HG03135 (cell line): Measurements from ENCODE around the gene PTP4A1.
"Not testable (repeated sequence)": the region's sequence is repeated elsewhere in the genome, so short reads cannot be mapped to it uniquely, and the experiment has no call there.

Source experiments
- ATAC-seq: cut with Tn5 transposase; IDR thresholded peaks from one replicate; pipeline ENCODE4 v1.9.1; 2021; ENCODE audit warnings: mild to moderate bottlenecking, moderate library complexity; ENCODE audit not compliant: unreplicated experiment

Gene PTP4A1

GRCh38 chr6:63572044-63572746 is at the start of gene PTP4A1, which contains the start of gene LOC128125822:
TSS of gene PTP4A1 (plus strand) at chr6:63572480. CDS start at chr6:63576881, 4,401 bp downstream.
TSS of gene LOC128125822 (plus strand) at chr6:63572480.
- ATAC-seq: peak; percentile 92

DNA sequence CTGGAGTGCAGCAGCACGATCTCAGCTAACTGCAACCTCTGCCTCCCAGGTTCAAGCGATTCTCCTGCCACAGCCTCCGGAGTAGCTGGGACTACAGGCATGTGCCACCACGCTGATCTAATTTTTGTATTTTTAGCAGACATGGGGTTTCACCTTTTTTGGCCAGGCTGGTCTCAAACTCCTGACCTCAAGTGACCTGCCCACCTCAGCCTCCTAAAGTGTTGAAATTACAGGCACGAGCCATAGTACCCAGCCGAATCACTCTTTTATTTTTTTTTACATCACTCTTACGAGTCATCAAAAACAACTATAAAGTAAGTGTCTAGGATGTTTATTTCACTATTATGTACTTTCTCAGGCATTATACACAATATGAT is 49.4 kb upstream of the PTP4A1 start:
- ATAC-seq: not testable (repeated sequence)

DNA sequence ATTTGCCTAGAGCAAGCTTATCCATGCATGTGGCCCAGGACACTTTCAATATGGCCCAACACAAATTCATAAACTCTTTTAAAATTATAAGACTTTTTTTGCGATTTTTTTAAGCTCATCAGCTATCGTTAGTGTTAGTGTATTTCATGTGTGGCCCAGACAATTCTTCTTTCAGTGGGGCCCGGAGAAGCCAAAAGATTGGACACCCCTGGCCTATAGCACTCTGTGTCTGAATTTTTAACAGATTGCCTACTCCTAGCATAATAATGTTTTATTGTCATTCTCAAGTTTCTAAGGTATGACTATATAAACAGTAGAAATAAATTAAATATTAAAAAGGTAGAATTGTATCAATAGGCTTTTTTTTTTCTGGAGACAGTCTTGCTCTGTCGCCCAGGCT is 48.6 kb upstream of the PTP4A1 start:
- no peak for ATAC-seq

DNA sequence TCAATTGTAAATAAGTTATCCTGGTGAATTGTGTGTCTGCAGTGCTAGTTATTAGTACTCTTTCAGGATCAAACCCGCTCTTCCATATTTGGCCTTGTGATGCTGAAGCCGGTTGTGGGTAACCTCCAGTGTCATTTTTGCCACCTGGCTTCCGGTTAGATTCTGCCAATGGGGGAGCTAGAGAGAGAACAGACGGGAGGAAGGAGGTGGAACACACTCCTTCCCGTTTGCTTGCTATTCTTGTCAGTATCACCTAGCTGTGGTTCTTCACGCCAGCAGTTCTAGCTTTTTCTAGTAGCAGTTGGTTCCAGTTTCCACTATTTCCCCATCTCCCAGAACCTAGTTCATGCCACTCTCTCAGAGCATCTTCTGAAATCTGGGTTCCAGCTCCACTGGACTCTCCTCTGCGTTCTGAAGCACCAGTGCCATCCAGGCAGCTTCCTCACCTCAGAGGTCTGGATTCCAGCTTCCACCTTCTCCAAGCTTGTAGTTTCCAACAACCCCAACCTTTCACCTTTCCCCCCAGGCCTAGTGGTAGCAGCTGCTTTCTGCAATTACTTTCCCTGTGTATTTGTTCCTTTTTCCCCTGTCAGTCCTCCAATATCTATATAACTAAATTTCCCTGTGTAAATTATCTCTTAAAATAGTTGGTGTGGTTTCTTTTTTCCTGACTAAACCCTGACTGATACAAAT is 46.9 kb upstream of the PTP4A1 start:
- no peak for ATAC-seq

GRCh38 chr6:63526931-63527330 is 45.3 kb upstream of the PTP4A1 start:
- no peak for ATAC-seq

DNA sequence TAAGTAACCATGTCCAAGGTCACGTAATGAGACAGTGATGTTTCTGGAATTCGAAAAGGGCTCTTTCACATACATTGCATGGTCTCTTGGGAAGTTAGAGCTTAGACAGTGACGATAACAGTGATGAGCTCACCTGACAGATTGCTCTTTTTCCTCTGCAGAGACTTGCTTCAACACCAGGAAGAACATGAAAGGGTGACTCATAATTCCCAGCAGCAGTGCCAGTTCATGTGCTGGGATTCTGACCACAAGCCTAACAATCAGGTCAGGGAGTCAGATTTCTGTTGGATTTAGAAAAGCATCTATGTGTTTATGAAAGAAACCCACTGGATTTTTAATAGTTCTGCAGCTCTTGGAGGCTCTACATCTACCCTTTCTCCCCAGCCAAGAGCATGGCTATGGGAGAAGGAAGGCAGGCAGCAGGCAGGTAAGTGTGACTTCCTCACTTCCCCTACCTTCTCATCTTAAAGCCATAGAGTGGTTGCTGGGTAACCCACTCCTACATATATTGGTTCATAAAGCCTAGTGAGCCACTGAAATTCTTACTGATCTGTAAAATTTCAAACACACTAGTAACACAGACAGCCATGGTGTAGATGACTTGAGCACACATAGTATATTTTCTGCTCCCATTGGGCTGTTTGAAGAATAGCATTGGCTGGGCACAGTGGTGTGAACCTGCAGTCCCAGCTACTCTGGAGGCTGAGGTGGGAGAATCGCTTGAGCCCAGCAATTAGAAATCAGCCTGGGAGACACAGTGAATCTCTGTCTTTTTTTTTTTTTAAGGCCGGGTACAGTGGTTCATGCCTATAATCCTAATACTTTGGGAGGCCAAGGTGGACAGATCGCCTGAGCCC is 44.4 kb upstream of the PTP4A1 start:
- no peak for ATAC-seq

- ATAC-seq: no peak
These were observed 42.8 kb upstream of the PTP4A1 start for GRCh38 chr6:63529498-63529897.

GRCh38 chr6:63530182-63530581 is 42.1 kb upstream of the PTP4A1 start:
- ATAC-seq: no peak

DNA sequence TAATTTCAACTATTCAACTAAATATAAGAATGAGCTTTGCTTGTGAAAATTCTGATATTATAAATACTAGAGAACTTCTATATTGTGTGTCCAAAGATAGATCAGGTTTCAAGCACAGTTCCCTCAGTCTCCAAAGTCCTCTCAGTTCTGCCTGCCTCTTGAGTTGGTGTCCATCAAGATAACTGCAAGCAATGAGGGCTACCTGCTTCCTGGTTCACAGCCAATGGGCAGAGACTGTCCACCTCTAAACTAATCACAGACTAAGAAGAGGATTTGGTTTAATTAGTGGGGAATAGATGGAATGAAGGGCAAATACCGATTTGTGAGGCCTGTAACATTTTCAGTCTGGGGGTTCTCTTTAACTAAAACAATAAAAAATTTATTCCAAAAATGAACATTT is 41.3 kb upstream of the PTP4A1 start:
- ATAC-seq: no peak

DNA sequence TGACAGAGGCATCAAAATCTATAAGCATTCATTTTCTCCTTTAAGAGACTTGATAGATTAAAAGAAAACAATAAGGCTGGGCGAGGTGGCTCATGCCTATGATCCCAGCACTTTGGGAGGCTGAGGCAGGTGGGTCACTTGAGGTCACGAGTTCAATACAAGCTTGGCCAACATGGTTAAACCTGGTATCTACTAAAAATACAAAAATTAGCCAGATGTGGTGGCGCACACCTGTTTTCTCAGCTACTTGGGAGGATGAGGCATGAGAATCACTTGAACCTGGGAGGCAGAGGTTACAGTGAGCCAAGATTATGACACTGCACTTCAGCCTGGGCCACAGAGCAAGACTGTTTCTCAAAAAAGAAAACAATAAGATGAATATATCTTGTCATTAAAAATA is 39.3 kb upstream of the PTP4A1 start:
- no peak for ATAC-seq

GRCh38 chr6:63533952-63534351 is 38.3 kb upstream of the PTP4A1 start:
- no peak for ATAC-seq

- ATAC-seq: no peak
These were observed 34.9 kb upstream of the PTP4A1 start for GRCh38 chr6:63537201-63537958.

DNA sequence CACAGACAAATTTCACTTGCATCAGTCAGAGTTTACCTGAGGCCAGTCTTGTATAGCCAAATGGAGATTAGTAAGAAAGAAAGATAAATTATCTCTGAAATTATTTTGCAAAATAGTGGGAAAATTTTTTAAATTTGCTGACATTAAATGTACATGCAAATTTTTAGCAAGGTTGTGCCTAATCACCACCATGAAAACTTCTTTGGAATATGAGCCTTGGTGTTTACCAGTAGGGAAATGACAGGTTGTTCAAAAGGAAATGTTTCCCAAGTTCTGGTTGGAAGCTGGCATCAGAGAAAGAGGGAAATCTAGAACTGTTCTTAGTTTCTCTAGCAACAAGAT is 34.4 kb upstream of the PTP4A1 start:
- no peak for ATAC-seq

- no peak for ATAC-seq
These were observed 33.7 kb upstream of the PTP4A1 start for GRCh38 chr6:63538550-63538949.

DNA sequence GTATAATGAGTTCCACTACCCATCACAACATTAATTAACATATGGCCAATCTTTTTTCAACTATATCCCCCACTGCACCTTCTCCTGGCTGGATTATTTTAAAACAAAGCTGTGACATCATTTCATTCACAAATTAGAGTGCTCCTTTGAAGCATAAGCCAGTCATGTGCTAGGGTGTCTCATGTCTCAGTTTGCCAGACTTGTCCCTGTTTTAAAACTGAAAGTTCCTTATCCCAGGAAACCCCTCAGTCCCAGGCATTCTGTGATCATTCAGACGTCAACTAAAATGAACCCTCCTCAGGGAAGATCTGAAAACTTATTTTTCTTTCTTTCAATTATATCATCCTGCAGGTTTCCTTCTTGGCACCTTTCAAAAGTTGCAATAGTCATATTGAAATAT is 29.3 kb upstream of the PTP4A1 start:
- ATAC-seq: no peak

- ATAC-seq: no peak
These were observed 28.3 kb upstream of the PTP4A1 start for GRCh38 chr6:63543982-63544381.

GRCh38 chr6:63546236-63546635 is 26.0 kb upstream of the PTP4A1 start:
- ATAC-seq: no peak

- ATAC-seq: no peak
These were observed 25.6 kb upstream of the PTP4A1 start for GRCh38 chr6:63546697-63547096.

- no peak for ATAC-seq
These were observed 23.2 kb upstream of the PTP4A1 start for GRCh38 chr6:63549076-63549475.

GRCh38 chr6:63553208-63553607 is 19.1 kb upstream of the PTP4A1 start:
- peak; percentile 99 for ATAC-seq

DNA sequence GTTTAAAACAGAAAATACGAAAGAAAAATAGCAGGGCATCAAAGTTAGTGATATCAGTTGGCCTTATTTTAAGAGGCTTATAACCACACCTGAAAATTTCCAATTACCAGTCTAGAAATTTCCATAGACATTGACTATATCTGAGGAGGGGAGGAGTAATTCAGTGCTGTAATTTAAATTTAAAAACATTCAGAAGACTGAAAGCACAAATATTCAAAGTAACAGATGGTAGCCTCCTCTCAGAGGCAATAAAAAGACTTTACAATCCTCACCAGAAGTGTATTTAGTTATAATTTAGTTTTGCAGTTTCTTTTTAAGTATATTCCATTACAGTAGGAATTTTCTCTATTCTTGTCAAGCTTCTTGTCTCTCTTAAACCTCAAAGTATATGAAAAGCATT is 18.4 kb upstream of the PTP4A1 start:
- no peak for ATAC-seq
